ENCODE data around the gene SLC35F3.

DNA sequence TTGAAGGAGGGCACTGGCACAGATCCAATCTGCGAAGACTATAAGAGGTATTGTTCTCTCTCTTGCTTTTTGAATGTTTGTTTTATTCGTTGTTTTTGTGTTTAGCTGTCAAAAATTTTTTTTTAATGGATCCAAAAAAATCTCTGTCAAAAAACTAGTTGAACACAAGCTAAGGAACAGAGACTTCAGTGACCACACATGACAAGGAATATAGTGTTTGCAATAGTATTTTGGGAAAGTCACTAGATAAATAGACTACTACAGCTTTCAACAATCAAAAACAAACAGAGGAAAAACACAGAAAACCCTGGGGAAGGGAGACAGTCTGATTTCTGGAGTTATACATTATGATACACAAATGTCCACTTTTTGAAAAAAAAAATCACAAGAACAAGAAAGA is 431.9 kb downstream of the SLC35F3 start:
- TF ChIP-seq ZNF263 (CRISPR knock-in tag; IDR thresholded peaks at IDR 0.05; ENCODE audit: low read depth) (no peak), NR3C1 (CRISPR knock-in tag; conservative IDR thresholded peaks at IDR 0.05; ENCODE audit: low read depth) (no peak), CREB1 (CRISPR knock-in tag; IDR thresholded peaks at IDR 0.05) (no peak)
- TF ChIP-seq, protein P1, sequence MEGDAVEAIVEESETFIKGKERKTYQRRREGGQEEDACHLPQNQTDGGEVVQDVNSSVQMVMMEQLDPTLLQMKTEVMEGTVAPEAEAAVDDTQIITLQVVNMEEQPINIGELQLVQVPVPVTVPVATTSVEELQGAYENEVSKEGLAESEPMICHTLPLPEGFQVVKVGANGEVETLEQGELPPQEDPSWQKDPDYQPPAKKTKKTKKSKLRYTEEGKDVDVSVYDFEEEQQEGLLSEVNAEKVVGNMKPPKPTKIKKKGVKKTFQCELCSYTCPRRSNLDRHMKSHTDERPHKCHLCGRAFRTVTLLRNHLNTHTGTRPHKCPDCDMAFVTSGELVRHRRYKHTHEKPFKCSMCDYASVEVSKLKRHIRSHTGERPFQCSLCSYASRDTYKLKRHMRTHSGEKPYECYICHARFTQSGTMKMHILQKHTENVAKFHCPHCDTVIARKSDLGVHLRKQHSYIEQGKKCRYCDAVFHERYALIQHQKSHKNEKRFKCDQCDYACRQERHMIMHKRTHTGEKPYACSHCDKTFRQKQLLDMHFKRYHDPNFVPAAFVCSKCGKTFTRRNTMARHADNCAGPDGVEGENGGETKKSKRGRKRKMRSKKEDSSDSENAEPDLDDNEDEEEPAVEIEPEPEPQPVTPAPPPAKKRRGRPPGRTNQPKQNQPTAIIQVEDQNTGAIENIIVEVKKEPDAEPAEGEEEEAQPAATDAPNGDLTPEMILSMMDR (IDR thresholded peaks at IDR 0.05) = no peak
- TF ChIP-seq, protein P2, sequence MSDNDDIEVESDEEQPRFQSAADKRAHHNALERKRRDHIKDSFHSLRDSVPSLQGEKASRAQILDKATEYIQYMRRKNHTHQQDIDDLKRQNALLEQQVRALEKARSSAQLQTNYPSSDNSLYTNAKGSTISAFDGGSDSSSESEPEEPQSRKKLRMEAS (CRISPR knock-in tag; IDR thresholded peaks at IDR 0.05) = no peak
- TF ChIP-seq, protein P3, sequence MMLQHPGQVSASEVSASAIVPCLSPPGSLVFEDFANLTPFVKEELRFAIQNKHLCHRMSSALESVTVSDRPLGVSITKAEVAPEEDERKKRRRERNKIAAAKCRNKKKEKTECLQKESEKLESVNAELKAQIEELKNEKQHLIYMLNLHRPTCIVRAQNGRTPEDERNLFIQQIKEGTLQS (CRISPR knock-in tag; conservative IDR thresholded peaks at IDR 0.05) = no peak
